Caco-2 (cell line): ENCODE results near the gene IGFALS. TPM values are rescaled to one million over a fixed set of nuclear protein-coding genes. Genes with fewer than 3 reads are reported as not detected.
A peak's percentile ranks its signal among the peaks of the same experiment; 100 is the strongest.

Source experiments
- BruUV-seq: library from RNA; stranded (reverse); fragments of 400-500 nt; replicated peaks from 2 replicates; lab custom pipeline; 2021; lab: Mats Ljungman, UMichigan
- CTCF ChIA-PET: fragments of 300-600 bp; sonication (Branson Sonifier 250); formaldehyde crosslinking; loops from one replicate; lab custom pipeline; 2022; ENCODE audit warnings: antibody characterized with exemption; lab: Charles Lee
- POLR2A ChIA-PET: fragments of 300-600 bp; sonication (Branson Sonifier 250); formaldehyde crosslinking; loops from one replicate; lab custom pipeline; 2022; ENCODE audit warnings: antibody characterized with exemption; lab: Charles Lee
- DNase-seq, 2 experiments: peaks; one replicate each; pipeline versions ENCODE4 v3.0.0 to v3.0.0-alpha.2; 2020 to 2022
- H3K27me3 ChIP-seq: replicated peaks from 2 replicates; pipeline ENCODE4 v1.6.0; 2011; ENCODE audit warnings: low read length; ENCODE audit not compliant: control insufficient read depth, insufficient read depth
- H3K36me3 ChIP-seq: 2 replicates; pipeline ENCODE4 v1.5.1; 2011; ENCODE audit warnings: low read length; ENCODE audit not compliant: control insufficient read depth, insufficient read depth
- H3K4me1 ChIP-seq: fragments of 250-450 bp; sonication (Bioruptor Pico); 2 replicates; pipeline ENCODE4 v1.5.1; 2020; ENCODE audit warnings: mild to moderate bottlenecking
- H3K4me3 ChIP-seq: 2 replicates; pipeline ENCODE4 v1.5.1; 2011; ENCODE audit warnings: low read depth, mild to moderate bottlenecking, control low read depth, low read length
- H3K9me3 ChIP-seq: fragments of 250-450 bp; sonication (Bioruptor Pico); 2 replicates; pipeline ENCODE4 v1.5.1; 2020; ENCODE audit warnings: mild to moderate bottlenecking, moderate library complexity
- H3K27ac Mint-ChIP-seq: one replicate; pipeline ENCODE4 v1.8.0; 2022; ENCODE audit warnings: mixed read lengths; ENCODE audit not compliant: unreplicated experiment
- H3K27me3 Mint-ChIP-seq: one replicate; pipeline ENCODE4 v1.8.0; 2022; ENCODE audit warnings: mixed read lengths; ENCODE audit not compliant: insufficient read depth, unreplicated experiment
- H3K36me3 Mint-ChIP-seq: one replicate; pipeline ENCODE4 v1.8.0; 2022; ENCODE audit warnings: mild to moderate bottlenecking, mixed read lengths; ENCODE audit not compliant: insufficient read depth, unreplicated experiment
- H3K4me1 Mint-ChIP-seq: one replicate; pipeline ENCODE4 v1.8.0; 2022; ENCODE audit warnings: low read depth, mixed read lengths; ENCODE audit not compliant: unreplicated experiment
- H3K4me3 Mint-ChIP-seq: one replicate; pipeline ENCODE4 v1.8.0; 2022; ENCODE audit warnings: mild to moderate bottlenecking, moderate library complexity, mixed read lengths; ENCODE audit not compliant: unreplicated experiment
- H3K9me3 Mint-ChIP-seq: one replicate; pipeline ENCODE4 v1.8.0; 2022; ENCODE audit warnings: mixed read lengths; ENCODE audit not compliant: unreplicated experiment
- intact Hi-C: fragments of 100-400 bp; cut with micrococcal nuclease; formaldehyde crosslinking; loops from one replicate; pipeline ENCODE4 v1.10.0; 2022; ENCODE audit not compliant: unreplicated experiment
- total RNA-seq: library from RNA; stranded (reverse); gene quantifications from 2 replicates; pipeline ENCODE4 v1.2.3, GENCODE V29; 2022
- TF ChIP-seq, protein P1 (sequence below), 2 experiments: fragments of 200-600 bp in 1 of 2; IDR thresholded peaks; 1 replicate in 1 of 2; 2 replicates in 1 of 2; pipeline versions ENCODE4 v1.5.1 to v1.8.0; 2011 to 2022; ENCODE audit warnings: antibody characterized with exemption in 1 of 2, control low read depth in 1 of 2, inconsistent platforms in 1 of 2, low read depth in 1 of 2, low read length in 1 of 2, mild to moderate bottlenecking in 1 of 2, moderate library complexity in 1 of 2; ENCODE audit not compliant: insufficient read depth in 1 of 2, severe bottlenecking in 1 of 2, unreplicated experiment in 1 of 2

The IGFALS gene
- total RNA-seq, 1 experiment from 2014 or later: not detected

DNA sequence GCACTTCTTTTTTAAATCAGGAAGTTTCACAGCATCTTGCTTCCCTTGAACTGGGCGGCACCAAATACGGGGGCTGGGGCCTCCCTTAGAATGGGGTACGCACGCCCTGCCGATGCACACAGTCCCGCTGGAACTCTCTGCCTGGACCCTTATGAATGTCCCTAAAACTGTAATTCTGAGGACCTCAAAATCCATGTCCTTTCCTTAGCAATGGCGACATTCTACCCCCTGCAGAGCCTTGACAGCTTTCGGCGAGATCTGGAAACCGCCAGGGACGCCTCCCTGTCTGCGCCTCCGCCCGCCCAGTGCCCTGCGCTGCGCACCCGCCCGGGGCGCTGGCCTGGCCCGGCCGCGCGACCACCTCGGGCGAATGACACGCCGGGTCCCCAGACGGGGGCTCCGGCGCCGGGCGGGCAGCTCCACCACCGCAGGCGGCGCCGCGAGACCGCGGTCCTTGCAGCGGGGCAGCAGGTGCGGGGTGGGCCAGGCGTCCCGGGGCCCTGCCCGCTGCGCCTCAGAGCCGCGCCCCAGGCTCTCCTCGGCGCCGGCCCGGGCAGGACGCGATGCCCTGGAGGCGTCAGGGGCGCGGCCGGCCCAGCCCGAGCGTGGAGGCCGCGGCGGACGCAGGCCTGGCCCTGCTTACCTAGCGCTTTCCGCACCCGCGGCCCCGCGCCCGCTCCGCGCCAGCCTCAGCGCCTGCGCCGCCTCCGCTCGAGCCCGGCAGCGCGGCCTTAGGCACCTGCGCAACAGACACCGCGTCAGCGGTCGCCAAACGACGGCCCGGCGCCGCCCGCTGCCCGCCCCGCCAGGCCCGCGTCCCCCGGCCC lies 32.6 kb upstream of the IGFALS start:
- no TSS peak for BruUV-seq
- no peaks in the 10 kb centered on the region for H3K27me3 Mint-ChIP-seq
- ChIA-PET CTCF (no interaction called here), POLR2A (no interaction called here)
- intact Hi-C loops: no loop called here
- no peak overlapping the region for H3K27ac Mint-ChIP-seq
- no peaks in the 10 kb centered on the region for H3K4me1 Mint-ChIP-seq
- Histone ChIP-seq H3K9me3 (no peaks in the 10 kb centered on the region), H3K36me3 (peaks cover 1% of the 10 kb centered on the region; the same call in 1 of the 2 replicates), H3K4me3 (peak overlapping the region; percentile 76), H3K4me1 (peaks cover 10% of the 10 kb centered on the region; the same call in 1 of the 2 replicates), H3K27me3 (no peaks in the 10 kb centered on the region)
- TF ChIP-seq, protein P1, sequence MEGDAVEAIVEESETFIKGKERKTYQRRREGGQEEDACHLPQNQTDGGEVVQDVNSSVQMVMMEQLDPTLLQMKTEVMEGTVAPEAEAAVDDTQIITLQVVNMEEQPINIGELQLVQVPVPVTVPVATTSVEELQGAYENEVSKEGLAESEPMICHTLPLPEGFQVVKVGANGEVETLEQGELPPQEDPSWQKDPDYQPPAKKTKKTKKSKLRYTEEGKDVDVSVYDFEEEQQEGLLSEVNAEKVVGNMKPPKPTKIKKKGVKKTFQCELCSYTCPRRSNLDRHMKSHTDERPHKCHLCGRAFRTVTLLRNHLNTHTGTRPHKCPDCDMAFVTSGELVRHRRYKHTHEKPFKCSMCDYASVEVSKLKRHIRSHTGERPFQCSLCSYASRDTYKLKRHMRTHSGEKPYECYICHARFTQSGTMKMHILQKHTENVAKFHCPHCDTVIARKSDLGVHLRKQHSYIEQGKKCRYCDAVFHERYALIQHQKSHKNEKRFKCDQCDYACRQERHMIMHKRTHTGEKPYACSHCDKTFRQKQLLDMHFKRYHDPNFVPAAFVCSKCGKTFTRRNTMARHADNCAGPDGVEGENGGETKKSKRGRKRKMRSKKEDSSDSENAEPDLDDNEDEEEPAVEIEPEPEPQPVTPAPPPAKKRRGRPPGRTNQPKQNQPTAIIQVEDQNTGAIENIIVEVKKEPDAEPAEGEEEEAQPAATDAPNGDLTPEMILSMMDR (IDR thresholded peaks at IDR 0.05; ENCODE audit: insufficient read depth in 1 of 2, low read depth in 1 of 2, low read length in 1 of 2, severe bottlenecking in 1 of 2, unreplicated experiment in 1 of 2): no peak
- no peaks in the 10 kb centered on the region for H3K9me3 Mint-ChIP-seq
- H3K36me3 Mint-ChIP-seq: peaks cover 10% of the 10 kb centered on the region
- DNase-seq: peak; percentile 40 to 70
- peak overlapping the region; percentile 87 for H3K4me3 Mint-ChIP-seq

DNA sequence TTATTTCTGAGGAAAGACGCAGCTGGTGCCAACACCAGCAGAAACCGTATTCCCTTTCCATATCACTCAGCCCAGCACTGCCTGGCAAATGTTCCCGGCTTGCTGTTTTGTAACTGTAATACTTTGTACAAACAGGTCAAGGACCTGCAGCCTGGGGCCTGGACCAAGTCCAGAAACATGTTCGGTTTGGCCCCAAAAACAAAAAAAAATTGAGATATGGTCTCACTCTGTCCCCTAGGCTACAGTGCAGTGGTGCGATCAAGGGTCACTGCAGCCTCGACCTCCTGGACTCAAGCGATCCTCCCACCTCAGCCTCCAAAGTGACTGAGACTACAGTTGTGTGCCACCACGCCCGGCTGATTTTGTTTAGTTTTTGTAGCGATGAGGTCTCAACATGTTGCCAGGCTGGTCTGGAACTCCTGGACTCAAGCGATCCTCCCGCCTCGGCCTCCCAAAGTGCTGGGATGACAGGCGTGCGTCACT lies 31.9 kb upstream of the IGFALS start:
- TF ChIP-seq, protein P1 (IDR thresholded peaks at IDR 0.05; ENCODE audit: insufficient read depth in 1 of 2, low read depth in 1 of 2, low read length in 1 of 2, severe bottlenecking in 1 of 2, unreplicated experiment in 1 of 2): no peak
- ChIA-PET CTCF (no interaction called here), POLR2A (no interaction called here)
- BruUV-seq: no TSS peak
- DNase-seq: peak in 1 of 2 experiments; percentile 22
- no peaks in the 10 kb centered on the region for H3K27me3 Mint-ChIP-seq
- H3K4me1 Mint-ChIP-seq: no peaks in the 10 kb centered on the region
- no peak overlapping the region for H3K27ac Mint-ChIP-seq
- intact Hi-C loops: no loop called here
- Histone ChIP-seq H3K36me3 (peaks cover 1% of the 10 kb centered on the region; the same call in 1 of the 2 replicates), H3K4me1 (peaks cover 10% of the 10 kb centered on the region; the same call in 1 of the 2 replicates), H3K27me3 (no peaks in the 10 kb centered on the region), H3K4me3 (peak overlapping the region; percentile 76), H3K9me3 (no peaks in the 10 kb centered on the region)
- peaks cover 10% of the 10 kb centered on the region for H3K36me3 Mint-ChIP-seq
- no peaks in the 10 kb centered on the region for H3K9me3 Mint-ChIP-seq
- H3K4me3 Mint-ChIP-seq: peak overlapping the region; percentile 45

DNA sequence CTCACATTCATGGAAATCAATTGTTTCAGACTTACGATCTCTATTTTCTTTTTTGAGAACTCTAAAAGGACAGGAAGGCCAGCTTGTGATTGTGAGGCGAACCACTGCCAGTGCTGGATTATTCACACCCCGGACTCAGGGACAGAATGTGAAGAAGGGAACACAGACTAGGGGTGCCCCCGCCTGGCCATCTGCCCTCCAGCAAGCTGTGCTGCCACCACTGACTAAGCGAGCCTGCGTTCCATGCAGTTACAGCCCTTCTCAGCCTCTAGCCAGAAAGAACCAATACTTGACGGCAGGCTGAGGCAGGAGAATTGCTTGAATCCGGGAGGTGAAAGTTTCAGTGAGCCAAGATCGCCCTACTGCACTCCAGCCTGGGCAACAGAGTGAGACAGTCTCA lies 30.3 kb upstream of the IGFALS start:
- peak; percentile 54 to 56 for DNase-seq
- no peak overlapping the region for H3K27ac Mint-ChIP-seq
- intact Hi-C loops: loop anchor here (5.0 kb wide), 1 partner anchor 42 kb away; the partner anchor contains the start of genes NUBP2 and SPSB3
- Histone ChIP-seq H3K36me3 (peaks cover 1% of the 10 kb centered on the region; the same call in 1 of the 2 replicates), H3K4me1 (peaks cover 6% of the 10 kb centered on the region; the same call in 1 of the 2 replicates), H3K9me3 (no peaks in the 10 kb centered on the region), H3K27me3 (no peaks in the 10 kb centered on the region), H3K4me3 (no peak overlapping the region)
- POLR2A ChIA-PET: interaction anchor here (0.6 kb wide), 1 partner anchor 12 kb away, joined by 4 read pairs; no protein-coding TSS in a partner anchor
- no peaks in the 10 kb centered on the region for H3K27me3 Mint-ChIP-seq
- TF ChIP-seq, protein P1 (IDR thresholded peaks at IDR 0.05; ENCODE audit: insufficient read depth in 1 of 2, low read depth in 1 of 2, low read length in 1 of 2, severe bottlenecking in 1 of 2, unreplicated experiment in 1 of 2): peak in 1 of 2 experiments; percentile 54
- CTCF ChIA-PET: interaction anchor here (0.7 to 1.1 kb wide), 3 partner anchors 41 to 217 kb away, joined by 3 to 4 read pairs (median 4); partner anchors contain the start of genes EME2, MRPS34, NUBP2 and SPSB3
- H3K36me3 Mint-ChIP-seq: peaks cover 14% of the 10 kb centered on the region
- no peaks in the 10 kb centered on the region for H3K4me1 Mint-ChIP-seq
- no peaks in the 10 kb centered on the region for H3K9me3 Mint-ChIP-seq
- no peak overlapping the region for H3K4me3 Mint-ChIP-seq
- no TSS peak for BruUV-seq
